GM19193 (cell line): ENCODE measurements around the gene LILRB5.

Experiments used
- POLR2A ChIP-seq: IDR thresholded peaks from 4 replicates; pipeline ENCODE4 v1.6.1; 2011; ENCODE audit not compliant: insufficient read depth, insufficient read length; ENCODE audit errors: extremely low read depth

Gene LILRB5

DNA sequence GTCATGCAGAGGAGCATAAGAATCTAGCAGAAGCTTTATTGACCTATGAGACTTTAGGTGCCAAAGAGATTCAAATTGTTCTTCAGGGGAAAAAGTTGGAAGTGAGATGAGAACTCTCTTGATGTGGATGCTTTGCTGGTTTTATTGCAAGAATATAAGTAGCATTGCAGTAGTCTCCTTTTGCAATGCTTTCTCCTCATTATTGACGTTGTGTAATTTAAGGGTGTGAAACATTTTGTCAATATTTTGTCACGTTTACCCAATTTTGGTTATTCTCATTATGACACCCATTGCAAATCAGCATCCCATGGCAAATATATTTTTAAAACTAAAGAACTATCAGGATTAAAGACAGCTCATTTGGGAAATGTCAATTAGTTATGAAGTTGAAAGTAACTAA, 11.9 kb upstream of the LILRB5 start:
- TF ChIP-seq POLR2A = no peak

DNA sequence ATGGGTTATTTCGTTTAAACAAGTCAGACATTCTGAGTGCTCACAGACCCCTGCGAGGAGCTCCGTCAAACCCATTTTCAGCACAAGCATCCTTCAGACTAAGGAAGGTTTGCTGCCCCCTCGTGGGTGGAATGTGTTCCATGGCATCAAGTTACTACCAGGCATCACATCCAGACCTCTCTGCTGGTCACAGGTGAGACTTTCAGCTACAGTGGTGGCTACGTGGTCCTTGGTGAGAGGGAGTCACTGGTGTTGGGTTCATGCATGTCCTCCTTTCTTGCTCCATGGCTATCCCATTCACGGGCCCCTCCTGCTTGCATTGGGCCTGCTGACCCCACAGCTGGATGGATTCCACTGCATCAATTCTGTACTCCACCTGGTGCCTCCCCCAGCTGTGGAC, 9.1 kb upstream of the LILRB5 start:
- no peak for TF ChIP-seq POLR2A

DNA sequence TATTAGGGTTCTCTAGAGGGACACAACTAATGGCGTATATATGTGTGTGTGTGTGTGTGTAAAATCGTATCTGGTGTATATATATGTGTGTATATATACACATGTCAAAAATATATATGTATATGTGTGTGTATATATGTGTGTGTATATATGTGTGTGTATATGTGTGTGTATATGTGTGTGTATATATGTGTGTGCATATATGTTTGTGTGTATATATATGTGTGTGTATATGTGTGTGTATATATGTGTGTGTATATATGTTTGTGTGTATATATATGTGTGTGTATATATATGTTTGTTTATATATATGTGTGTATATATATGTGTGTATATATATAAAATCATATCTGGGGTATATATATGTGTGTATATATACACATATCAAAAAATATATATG, 5.4 kb upstream of the LILRB5 start:
- no peak for TF ChIP-seq POLR2A

DNA sequence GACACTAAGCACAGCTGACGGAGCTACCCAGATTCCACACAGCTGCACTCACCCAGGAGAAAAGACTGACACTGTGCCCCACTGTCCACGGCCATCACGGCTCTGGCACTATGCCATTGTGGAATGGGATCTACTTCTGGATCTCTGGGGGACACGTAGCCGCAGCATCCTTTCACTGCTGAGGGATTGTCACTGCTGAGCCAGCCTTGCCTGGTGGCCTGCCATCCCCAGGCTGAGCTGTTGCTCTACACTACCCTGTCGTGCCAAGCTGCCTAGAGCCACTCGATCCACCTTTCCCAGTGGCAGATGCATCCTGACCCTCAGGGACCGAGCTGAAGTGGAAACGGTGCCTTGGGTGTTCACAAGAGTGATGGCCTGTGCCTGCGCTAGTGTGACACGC, 5.0 kb upstream of the LILRB5 start:
- no peak for TF ChIP-seq POLR2A

DNA sequence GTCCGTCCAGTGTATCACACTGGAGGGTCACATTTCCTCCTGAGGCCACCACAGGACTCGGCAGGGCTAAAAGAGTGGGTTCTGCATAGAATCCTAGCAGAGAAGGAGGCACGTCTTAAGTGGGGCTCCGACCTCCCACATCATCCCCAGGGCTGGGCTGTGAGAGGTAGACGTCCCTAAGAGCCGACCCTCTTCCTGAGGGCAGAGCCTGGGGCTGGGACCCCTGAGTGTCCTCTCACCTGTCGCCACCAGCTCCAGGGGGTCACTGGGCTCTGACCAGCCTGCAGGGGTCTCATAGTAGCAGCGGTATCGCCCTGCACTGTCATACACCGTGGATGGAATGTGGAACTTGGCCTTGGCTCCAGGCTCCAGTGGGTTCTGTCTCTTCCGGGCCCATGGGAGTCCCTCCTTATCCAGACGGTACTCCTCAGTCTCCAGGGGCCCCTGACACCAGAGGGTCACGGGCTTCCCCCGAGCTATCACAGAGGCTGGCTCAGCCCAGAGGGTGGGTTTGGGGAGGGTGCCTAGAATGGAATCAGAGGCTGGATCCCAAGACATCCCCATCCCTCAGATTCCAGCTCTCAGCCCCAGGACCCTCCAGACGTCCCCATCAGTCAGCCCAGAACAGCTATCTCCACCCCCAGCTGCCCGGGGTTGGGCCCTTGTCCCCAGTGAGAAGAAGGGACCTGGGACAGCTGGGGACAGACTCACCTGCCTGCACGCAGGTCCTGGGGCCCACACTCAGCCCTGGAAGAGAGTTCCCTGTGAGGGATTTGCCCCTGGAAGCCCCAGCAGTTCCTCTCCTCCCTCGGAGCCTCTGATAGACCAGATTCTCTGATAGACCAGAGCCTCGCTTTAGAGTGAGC, 590 bp downstream of the LILRB5 start:
- TF ChIP-seq POLR2A = no peak

DNA sequence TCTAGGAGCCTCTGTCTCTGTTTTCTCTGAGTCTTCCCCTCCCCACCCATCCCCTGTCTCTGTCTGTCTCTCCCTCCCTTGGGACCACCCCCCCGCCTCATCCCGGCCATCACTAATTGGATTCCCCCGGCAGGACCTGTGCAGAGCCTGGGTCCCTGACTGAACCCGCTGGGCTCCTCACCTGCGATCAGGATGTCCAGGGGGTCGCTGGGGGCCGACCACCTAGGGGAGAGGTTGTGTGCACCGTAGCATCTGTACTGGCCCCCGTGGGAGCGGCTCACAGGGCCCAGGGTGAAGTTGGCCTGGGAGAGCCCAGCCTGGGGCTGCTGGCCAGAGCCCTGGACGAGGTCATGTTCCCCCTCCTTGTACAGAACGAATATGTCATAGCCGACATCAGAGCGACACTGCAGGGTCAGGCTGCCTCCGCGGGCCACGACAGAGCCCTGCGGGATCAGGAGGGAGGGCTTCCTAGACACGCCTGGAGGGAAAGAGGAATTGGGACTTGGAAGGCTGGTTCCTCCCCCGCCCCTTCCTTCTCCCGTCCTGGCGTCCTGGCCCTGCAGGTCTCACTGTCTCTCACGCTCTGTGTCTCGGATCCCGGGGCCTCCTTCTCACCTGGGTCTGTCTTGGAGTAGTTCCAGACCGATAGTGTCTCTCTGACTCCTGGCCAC, 1.8 kb downstream of the LILRB5 start:
- no peak for TF ChIP-seq POLR2A

DNA sequence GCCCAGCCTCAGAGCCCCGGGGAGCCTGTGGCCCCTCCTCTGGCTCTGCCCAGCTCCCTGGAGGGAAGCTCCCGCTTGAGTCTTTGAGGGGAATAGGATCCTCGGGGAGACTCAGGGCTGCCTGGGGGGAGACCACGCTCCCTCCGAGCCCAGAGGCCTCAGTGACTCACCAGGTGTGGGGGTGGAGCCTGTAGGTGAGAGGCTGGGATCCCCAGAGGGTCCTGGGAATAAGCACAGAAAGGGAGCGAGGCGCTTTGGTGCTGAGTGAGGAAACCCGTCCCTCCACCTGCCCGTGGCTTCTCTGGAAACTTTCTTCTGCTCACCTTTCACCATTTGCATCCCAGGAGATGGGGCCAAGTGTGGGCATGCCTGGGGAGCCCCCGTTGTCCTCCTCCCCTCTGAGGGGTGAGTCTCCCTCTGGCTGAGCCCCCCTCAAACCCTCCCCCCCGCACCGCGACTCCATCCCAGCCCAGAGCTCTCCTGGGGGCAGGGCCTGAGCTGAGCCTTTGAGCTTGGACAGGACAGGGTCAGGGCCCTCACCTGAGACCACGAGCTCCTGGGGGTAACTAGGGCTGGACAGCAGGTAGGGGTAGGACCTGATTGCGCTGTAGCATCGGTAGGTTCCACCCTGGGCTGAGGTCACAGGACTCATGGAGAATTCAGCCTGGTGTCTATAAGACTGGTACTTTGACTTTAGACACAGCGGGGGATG, 2.7 kb downstream of the LILRB5 start:
- TF ChIP-seq POLR2A = no peak

DNA sequence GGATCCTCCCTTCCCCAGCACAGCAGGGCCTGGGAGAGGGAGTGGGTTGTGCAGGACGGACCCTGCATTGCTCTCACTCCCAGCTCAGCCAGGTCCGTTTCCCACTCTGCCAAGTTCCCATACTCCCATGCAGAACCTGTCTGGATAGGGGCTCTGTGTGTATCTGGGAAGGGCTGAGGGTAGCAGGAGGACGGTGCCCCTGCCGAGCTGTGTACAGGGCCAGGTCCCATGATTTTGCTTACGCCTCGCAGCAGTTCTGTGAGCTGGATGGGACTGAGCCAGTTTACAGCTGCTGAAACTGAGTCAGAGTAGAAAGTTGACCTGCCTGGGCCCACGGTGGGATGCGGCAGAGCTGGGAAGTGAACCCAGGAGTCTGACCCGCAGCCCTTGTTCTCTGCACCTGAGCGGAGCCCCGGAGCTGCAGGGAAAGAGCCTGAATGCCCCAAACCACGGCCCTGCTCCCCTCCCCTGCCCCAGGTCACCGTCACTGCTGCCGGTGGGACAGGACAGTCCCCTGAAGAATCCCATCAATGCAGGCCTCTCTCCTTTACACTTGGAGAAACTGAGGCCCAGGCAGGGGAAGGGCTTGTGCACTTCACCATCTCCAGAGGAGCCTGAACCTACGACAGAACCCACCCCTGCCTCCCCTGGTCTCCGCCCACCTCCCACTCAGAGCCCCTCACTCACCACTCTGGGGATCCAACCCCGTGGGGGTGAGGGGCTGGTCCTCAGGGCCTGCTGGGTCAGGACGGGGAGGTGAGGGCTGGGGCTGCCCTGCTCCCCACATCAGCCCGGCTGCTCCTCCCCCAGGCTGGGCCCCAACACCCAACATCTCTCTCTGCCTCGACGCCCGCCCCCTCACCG, 3.5 kb downstream of the LILRB5 start:
- no peak for TF ChIP-seq POLR2A

DNA sequence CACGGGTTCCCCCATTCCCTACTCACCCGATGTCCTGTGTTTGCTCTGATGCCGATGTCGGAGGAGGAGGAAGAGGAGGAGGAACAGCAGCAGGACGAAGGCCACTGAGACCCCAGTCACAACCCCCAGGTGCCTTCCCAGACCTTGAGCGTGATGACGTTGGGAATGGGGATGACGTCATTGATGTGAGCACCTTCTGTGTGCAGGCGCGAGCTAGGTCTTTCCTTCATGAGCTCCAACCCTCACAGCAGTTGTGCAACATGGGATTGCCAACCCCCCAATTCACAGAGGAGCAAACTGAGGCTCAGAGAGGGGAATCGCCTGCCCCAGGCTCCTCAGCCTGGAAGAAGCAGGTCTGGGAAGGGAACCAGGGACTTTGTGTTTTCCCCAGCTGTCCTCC, 4.2 kb downstream of the LILRB5 start:
- TF ChIP-seq POLR2A = no peak

DNA sequence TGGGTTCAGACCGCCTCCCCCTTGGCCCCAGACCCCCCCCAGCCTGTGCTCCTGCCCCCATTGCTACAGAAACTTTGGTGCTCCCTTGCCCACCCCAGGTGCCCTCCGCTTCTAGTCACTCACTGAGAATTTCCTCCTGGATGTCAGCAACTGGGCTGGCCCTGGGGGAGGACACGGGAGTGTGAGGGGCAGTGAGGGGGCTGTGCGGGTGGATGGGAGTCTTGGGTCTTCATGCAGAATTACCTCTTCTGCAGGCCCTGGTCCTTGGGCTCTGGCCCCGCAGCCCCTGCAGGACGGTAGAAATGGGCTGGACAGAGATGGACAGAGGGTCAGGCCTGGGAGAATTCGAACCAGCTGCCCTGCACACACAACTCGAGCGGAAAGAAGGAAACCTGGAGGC, 4.8 kb downstream of the LILRB5 start:
- TF ChIP-seq POLR2A = no peak

DNA sequence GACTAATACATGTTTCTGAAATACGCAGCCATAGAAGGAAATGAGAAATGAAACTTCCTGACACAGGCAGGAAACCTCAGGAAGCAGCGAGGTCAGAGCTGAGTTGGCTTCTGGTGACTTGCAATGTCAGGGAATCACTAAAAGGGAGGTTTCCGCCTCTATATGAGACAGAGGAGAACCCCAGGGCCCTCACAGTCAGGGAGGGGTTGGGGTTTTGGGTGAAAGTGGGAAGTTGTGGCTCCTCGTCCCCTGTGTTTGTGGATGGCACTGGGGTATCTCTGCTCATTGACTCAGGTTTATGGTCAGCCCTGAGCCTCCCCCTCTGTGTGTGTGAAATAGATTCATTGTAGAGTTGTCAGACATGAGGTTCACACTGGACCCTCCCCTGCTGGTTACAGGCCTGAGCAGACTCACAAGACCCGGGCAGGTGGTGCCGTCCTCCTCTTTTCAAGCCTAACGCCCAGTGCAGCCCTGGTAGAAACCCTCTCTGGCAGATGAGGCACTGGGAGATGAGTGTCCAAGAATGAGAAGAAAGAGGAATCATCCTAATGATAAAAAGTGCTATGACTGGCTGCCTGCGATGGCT, 9.0 kb downstream of the LILRB5 start:
- TF ChIP-seq POLR2A = no peak

DNA sequence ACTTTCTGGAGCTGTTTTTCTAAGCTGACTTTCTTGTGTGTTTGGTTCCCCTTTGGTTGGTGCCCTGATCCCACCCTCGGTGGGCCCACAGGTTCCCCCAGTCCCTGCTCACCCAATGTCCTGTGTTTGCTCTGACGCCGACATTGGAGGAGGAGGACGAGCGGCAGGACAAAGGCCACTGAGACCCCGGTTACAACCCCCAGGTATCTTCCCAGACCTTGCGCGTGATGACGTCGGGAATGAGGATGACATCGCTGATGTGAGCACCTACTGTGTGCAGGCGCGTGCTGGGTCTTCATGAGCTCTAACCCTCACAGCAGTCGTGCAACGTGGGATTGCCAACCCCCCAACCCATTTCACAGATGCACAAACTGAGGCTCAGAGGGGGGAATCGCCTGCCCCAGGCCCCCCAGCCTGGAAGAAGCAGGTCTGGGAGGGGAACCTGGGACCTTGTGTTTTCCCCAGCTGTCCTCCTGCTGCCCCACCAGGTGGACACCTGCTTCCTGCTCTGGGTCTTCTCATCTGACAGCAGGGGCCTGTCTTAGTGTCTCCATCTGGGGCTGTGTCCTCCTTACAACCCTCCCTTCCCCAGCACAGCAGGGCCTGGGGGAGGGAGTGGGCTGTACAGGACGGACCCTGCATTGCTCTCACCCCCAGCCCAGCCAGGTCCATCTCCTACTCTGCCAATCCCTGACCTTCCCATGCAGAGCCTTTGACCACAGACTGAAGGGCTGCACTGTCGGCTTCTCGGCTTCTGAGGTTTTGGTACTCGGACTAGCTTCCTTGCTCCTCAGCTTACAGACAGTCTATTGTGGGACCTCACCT, 9.8 kb downstream of the LILRB5 start:
- TF ChIP-seq POLR2A = no peak

DNA sequence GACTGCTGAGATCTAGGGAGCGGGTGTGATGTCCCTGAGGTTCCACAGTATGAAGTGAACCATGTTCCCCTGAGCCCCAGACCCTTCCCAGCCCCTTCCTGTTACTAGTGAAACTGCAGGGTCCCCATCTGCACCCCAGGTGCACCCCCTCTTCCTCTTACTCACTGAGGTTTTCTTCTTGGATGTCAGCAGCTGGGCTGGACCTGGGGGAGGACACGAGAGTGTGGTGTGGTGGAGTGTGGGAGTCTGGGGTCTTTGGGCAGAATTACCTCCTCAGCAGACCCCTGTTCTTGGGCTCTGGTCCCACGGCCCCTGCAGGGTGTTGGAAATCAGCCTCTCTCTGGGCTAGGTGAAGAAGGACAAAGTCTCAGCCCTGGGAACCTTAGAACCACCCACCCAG, 11.1 kb downstream of the LILRB5 start:
- TF ChIP-seq POLR2A = no peak
